Prostate gland (tissue), 2 donors: Measurements from ENCODE around the gene MOBP. TPM values are rescaled to one million over a fixed set of nuclear protein-coding genes. Genes with fewer than 3 reads are reported as not detected.

ENCODE experiments used
- DNase-seq: peaks from one replicate; pipeline ENCODE4 v3.0.0-alpha.2; 2019; ENCODE audit warnings: low spot score
- H3K27ac ChIP-seq, 2 donors: fragments of 200-600 bp; sonication (generic); 2 replicates each; pipeline ENCODE4 v1.5.1; 2017 to 2019
- H3K27me3 ChIP-seq: fragments of 200-600 bp; sonication (generic); replicated peaks from 2 replicates; pipeline ENCODE4 v1.5.1; 2019; ENCODE audit not compliant: insufficient read depth
- H3K36me3 ChIP-seq, 2 donors: fragments of 200-600 bp; sonication (generic); 1 replicate in 1 of 2; 2 replicates in 1 of 2; pipeline versions ENCODE4 v1.5.1 to v1.8.1; 2017 to 2019
- H3K4me1 ChIP-seq: fragments of 200-600 bp; sonication (generic); replicated peaks from 2 replicates; pipeline ENCODE4 v1.5.1; 2019
- H3K4me3 ChIP-seq, 2 donors: fragments of 200-600 bp; sonication (generic); 2 replicates each; pipeline ENCODE4 v1.5.1; 2017 to 2019
- H3K9me3 ChIP-seq: fragments of 200-600 bp; sonication (generic); 2 replicates; pipeline ENCODE4 v1.5.1; 2017
- POLR2A ChIP-seq: fragments of 450-650 bp; IDR thresholded peaks from one replicate; pipeline ENCODE4 v1.6.1; 2016; ENCODE audit warnings: antibody characterized with exemption, mild to moderate bottlenecking
- POLR2AphosphoS5 ChIP-seq: sonication (generic); formaldehyde crosslinking; IDR thresholded peaks from one replicate; pipeline ENCODE4 v1.6.1; 2017; ENCODE audit warnings: antibody characterized with exemption
- WGBS: methylation state at CpG from one replicate; pipeline ENCODE4 v1.1.5; 2018; 5-methylcytosine and 5-hydroxymethylcytosine counted together
- intact Hi-C: fragments of 100-400 bp; cut with DNase I; formaldehyde crosslinking; loops from one replicate; pipeline ENCODE4 v1.14.2; 2022
- total RNA-seq, 2 donors: library from RNA; depleted of rRNA; stranded (reverse); fragments of >200 nt; gene quantifications; one replicate each; pipeline ENCODE4 v1.1.0, GENCODE V29; 2016
- TF ChIP-seq, protein P1 (sequence below), 4 experiments: fragments of 200-600 bp in 2 of 4; fragments of 450-650 bp in 2 of 4; sonication (generic) in 2 of 4; IDR thresholded peaks; 1 replicate in 3 of 4; 2 replicates in 1 of 4; pipeline ENCODE4 v1.5.1; 2016 to 2019; ENCODE audit warnings: antibody characterized with exemption in 4 of 4, mild to moderate bottlenecking in 2 of 4, moderate library complexity in 2 of 4

The MOBP gene
- total RNA-seq, 2 donors from 2014 or later: 2.4 TPM; not detected in 1

DNA sequence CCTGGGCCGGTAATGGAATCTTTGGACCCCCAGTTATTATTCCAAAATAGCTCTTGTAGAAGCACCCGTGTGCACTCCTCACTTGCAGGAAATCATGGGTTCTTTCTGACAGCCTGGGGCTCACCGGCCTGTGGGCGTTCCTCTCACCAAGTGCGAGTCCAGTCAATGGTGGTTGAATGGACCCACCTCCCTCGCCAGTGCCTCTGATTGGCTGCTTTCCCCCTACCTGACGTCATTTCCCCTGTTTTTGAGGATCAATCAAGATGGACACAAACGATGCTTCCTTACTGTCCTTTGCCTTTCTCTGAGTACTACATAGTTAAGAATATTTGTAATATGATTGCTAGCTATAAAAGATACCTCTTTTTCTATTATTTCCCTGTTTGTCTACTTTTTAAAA lies 18.1 kb downstream of the MOBP start:
- Histone ChIP-seq H3K4me3 (no peak overlapping the region), H3K4me1 (no peaks in the 10 kb centered on the region), H3K27ac (no peak overlapping the region), H3K27me3 (peaks cover 1% of the 10 kb centered on the region), H3K36me3 (no peaks in the 10 kb centered on the region), H3K9me3 (no peaks in the 10 kb centered on the region)
- no peak for DNase-seq
- TF ChIP-seq POLR2A (no peak), POLR2AphosphoS5 (no peak)
- TF ChIP-seq, protein P1, sequence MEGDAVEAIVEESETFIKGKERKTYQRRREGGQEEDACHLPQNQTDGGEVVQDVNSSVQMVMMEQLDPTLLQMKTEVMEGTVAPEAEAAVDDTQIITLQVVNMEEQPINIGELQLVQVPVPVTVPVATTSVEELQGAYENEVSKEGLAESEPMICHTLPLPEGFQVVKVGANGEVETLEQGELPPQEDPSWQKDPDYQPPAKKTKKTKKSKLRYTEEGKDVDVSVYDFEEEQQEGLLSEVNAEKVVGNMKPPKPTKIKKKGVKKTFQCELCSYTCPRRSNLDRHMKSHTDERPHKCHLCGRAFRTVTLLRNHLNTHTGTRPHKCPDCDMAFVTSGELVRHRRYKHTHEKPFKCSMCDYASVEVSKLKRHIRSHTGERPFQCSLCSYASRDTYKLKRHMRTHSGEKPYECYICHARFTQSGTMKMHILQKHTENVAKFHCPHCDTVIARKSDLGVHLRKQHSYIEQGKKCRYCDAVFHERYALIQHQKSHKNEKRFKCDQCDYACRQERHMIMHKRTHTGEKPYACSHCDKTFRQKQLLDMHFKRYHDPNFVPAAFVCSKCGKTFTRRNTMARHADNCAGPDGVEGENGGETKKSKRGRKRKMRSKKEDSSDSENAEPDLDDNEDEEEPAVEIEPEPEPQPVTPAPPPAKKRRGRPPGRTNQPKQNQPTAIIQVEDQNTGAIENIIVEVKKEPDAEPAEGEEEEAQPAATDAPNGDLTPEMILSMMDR (IDR thresholded peaks at IDR 0.05): no peak
- intact Hi-C loops: no loop called here
- 85% methylated on average over 8 of the region's 8 CpGs for WGBS

DNA sequence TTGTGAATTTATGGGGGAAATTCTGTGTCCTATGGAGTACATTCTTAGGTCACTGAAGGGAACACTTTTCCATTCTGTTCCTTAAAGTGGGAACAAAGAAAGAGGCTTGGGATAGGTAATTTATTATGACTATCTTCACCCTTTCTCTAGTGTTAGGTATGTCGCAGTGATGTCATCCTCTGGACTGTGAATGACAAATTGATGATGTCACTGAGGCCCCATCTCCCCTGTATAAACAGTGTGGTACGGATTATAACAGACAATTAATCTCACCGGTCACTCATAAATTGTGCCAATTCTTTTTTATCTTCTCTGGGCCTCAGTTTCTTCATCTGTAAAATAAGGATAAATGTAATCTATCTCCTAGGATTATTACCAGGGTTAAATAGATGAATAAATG lies 23.5 kb downstream of the MOBP start:
- Histone ChIP-seq H3K27me3 (peaks cover 1% of the 10 kb centered on the region), H3K4me1 (no peaks in the 10 kb centered on the region), H3K4me3 (no peak overlapping the region), H3K9me3 (no peaks in the 10 kb centered on the region), H3K36me3 (no peaks in the 10 kb centered on the region), H3K27ac (no peak overlapping the region)
- intact Hi-C loops: no loop called here
- TF ChIP-seq POLR2A (no peak), POLR2AphosphoS5 (no peak)
- TF ChIP-seq, protein P1 (IDR thresholded peaks at IDR 0.05): no peak
- DNase-seq: no peak
- WGBS: 72% methylated on average over 3 of the region's 3 CpGs

DNA sequence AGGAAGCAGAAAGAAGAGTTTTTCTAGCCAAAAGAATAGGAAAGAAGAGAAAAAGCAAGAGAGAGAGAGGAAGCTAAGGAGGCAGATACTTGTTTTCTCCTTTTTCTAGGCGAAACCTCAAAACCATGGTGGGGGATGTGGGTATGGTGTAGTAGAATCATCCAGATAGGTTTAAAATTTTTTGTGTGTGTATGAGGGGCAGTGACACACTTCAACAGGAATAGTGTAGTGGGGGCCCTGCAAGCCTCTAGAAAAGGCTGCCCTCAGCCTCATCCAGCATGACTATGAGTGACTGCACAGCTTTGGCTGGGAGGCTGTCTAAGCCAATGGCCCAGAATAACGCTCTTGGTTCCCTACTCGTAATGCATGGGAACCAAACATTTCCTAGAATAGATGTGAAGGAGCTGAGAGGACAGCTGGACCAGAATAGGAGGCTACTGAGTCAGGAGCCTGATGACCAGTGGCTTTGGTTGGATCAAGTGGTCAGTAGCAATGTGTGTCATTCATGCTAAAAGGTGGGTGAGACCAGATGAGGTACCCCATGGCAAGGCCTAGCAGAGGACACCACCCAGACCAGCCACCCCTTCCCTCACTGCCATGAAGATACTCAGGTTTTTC lies 24.4 kb downstream of the MOBP start:
- no peaks in the 10 kb centered on the region for H3K9me3 ChIP-seq
- no peak overlapping the region for H3K4me3 ChIP-seq
- TF ChIP-seq, protein P1 (IDR thresholded peaks at IDR 0.05): no peak
- no peak for TF ChIP-seq POLR2AphosphoS5
- no peak for TF ChIP-seq POLR2A
- H3K27me3 ChIP-seq: peaks cover 1% of the 10 kb centered on the region
- WGBS: 95% methylated on average over 3 of the region's 3 CpGs
- no peaks in the 10 kb centered on the region for H3K4me1 ChIP-seq
- intact Hi-C loops: no loop called here
- DNase-seq: no peak
- H3K36me3 ChIP-seq: no peaks in the 10 kb centered on the region
- H3K27ac ChIP-seq: no peak overlapping the region

DNA sequence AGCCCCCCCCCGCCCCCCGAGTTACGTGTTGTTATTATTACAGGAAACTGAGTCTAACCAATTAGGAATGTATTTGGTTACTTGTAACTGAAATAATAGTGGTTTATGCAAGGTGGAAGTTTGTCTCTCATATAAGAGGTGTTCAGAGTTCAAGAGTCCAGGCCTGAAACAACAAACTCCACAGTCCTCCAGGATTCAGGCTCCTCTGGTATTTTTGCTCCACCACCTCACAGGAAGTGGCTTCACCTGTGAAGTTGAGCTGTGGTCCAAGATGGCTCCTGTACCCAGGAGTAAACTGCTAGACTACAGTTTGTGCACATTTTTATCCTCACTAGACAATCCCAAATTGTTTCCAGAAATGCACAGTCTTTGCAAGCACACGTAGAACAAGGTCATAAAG lies 27.3 kb downstream of the MOBP start:
- intact Hi-C loops: loop anchor here (5.0 kb wide), 1 partner anchor 47 kb away; no protein-coding TSS in a partner anchor
- no peak for TF ChIP-seq POLR2A
- TF ChIP-seq POLR2AphosphoS5: no peak
- TF ChIP-seq, protein P1 (IDR thresholded peaks at IDR 0.05): no peak
- no peak overlapping the region for H3K4me3 ChIP-seq
- no peak for DNase-seq
- no peaks in the 10 kb centered on the region for H3K4me1 ChIP-seq
- H3K27ac ChIP-seq: no peak overlapping the region
- H3K36me3 ChIP-seq: no peaks in the 10 kb centered on the region
- H3K9me3 ChIP-seq: no peaks in the 10 kb centered on the region
- WGBS: 59% methylated on average over 4 of the region's 4 CpGs
- H3K27me3 ChIP-seq: no peaks in the 10 kb centered on the region

DNA sequence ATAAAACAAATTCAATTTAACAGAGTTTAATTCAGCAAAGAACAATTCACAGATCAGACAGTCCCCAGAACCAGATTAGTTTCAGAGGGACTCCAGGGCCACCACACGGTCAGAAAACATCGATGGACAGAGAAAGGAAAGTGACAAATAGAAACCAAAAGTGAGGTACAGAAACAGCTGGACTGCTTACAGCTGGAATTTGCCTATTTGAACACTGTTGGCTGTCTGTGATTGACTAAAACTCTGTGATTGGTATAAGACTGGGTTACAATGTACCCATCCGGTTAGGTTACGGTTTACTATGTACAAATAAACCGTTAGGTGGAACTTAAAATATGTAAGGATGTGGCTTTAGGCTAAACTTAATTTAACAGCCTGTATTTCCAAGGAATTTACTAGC lies 30.3 kb downstream of the MOBP start:
- H3K4me1 ChIP-seq: no peaks in the 10 kb centered on the region
- TF ChIP-seq POLR2AphosphoS5: no peak
- TF ChIP-seq, protein P1 (IDR thresholded peaks at IDR 0.05): no peak
- no peaks in the 10 kb centered on the region for H3K9me3 ChIP-seq
- WGBS: 64% methylated on average over 5 of the region's 5 CpGs
- H3K36me3 ChIP-seq: no peaks in the 10 kb centered on the region
- H3K27me3 ChIP-seq: no peaks in the 10 kb centered on the region
- no peak overlapping the region for H3K4me3 ChIP-seq
- no peak for DNase-seq
- intact Hi-C loops: loop anchor here (5.0 kb wide), 1 partner anchor 50 kb away; no protein-coding TSS in a partner anchor
- H3K27ac ChIP-seq: no peak overlapping the region
